Gastrocnemius medialis (tissue), 4 donors: ENCODE data around the gene DDX51.

Experiments
- CTCF ChIP-seq, 5 experiments: fragments of 450-650 bp in 3 of 5; fragments of 200-600 bp in 2 of 5; sonication (generic) in 2 of 5; IDR thresholded peaks in 4 of 5; conservative IDR thresholded peaks in 1 of 5; 1 replicate in 4 of 5; 2 replicates in 1 of 5; pipeline ENCODE4 v1.5.1; 2016 to 2019; ENCODE audit warnings: antibody characterized with exemption in 5 of 5, mild to moderate bottlenecking in 3 of 5, moderate library complexity in 3 of 5
- POLR2A ChIP-seq, 2 donors: fragments of 450-650 bp; IDR thresholded peaks; one replicate each; pipeline ENCODE4 v1.6.1; 2017; ENCODE audit warnings: antibody characterized with exemption in 2 of 2, mild to moderate bottlenecking in 2 of 2, moderate library complexity in 2 of 2

GRCh38 chr12:132137483-132138125 is 6.5 kb downstream of the DDX51 start:
- TF ChIP-seq CTCF (IDR thresholded peaks at IDR 0.05 in 4 of 5, conservative IDR thresholded peaks at IDR 0.05 in 1 of 5) (no peak), POLR2A (IDR thresholded peaks at IDR 0.05) (no peak)
